Measurements from ENCODE around the gene GOLGA7B. TPM values are rescaled to one million over a fixed set of nuclear protein-coding genes. Genes with fewer than 3 reads are reported as not detected.
A peak's percentile ranks its signal among the peaks of the same experiment; 100 is the strongest.

Gene GOLGA7B
- total RNA-seq, 1 donor = under 0.01 TPM

- no peak for TF ChIP-seq CTCF (IDR thresholded peaks at IDR 0.05; ENCODE audit: extremely low read depth, low read depth, low read length)
- no peak overlapping the region for H3K4me2 ChIP-seq (ENCODE audit: insufficient read depth, low read length)
- no peaks in the 10 kb centered on the region for H3K79me2 ChIP-seq (ENCODE audit: insufficient read depth, low read length)
- no peaks in the 10 kb centered on the region for H3K9me3 ChIP-seq (ENCODE audit: low read depth, low read length)
- H3K27ac ChIP-seq (ENCODE audit: low read depth, low read length) = no peak overlapping the region
- no peak for DNase-seq (ENCODE audit: insufficient read length, low spot score, missing footprints)
- no peaks in the 10 kb centered on the region for H3K36me3 ChIP-seq (ENCODE audit: insufficient read depth, low read length)
- H3K27me3 ChIP-seq (ENCODE audit: insufficient read depth, low read length) = peaks cover 4% of the 10 kb centered on the region
- H3K4me3 ChIP-seq (ENCODE audit: insufficient read depth, low read length) = no peak overlapping the region
- H4K20me1 ChIP-seq (ENCODE audit: insufficient read depth, low read length) = no peaks in the 10 kb centered on the region
- no peak overlapping the region for H2AFZ ChIP-seq (ENCODE audit: low read length)
- H3K4me1 ChIP-seq (ENCODE audit: insufficient read depth, low read length) = no peaks in the 10 kb centered on the region
These were observed 24.5 kb upstream of the GOLGA7B start for GRCh38 chr10:97825020-97825760.

GRCh38 chr10:97826892-97827291 lies 22.8 kb upstream of the GOLGA7B start:
- Histone ChIP-seq H3K4me3 (ENCODE audit: insufficient read depth, low read length) (no peak overlapping the region), H3K27me3 (ENCODE audit: insufficient read depth, low read length) (peaks cover 11% of the 10 kb centered on the region), H3K4me1 (ENCODE audit: insufficient read depth, low read length) (no peaks in the 10 kb centered on the region), H3K79me2 (ENCODE audit: insufficient read depth, low read length) (no peaks in the 10 kb centered on the region), H3K4me2 (ENCODE audit: insufficient read depth, low read length) (no peak overlapping the region), H4K20me1 (ENCODE audit: insufficient read depth, low read length) (no peaks in the 10 kb centered on the region), H3K9me3 (ENCODE audit: low read depth, low read length) (no peaks in the 10 kb centered on the region), H3K27ac (ENCODE audit: low read depth, low read length) (no peak overlapping the region), H2AFZ (ENCODE audit: low read length) (no peak overlapping the region), H3K36me3 (ENCODE audit: insufficient read depth, low read length) (no peaks in the 10 kb centered on the region)
- no peak for DNase-seq (ENCODE audit: insufficient read length, low spot score, missing footprints)
- no peak for TF ChIP-seq CTCF (IDR thresholded peaks at IDR 0.05; ENCODE audit: extremely low read depth, low read depth, low read length)

- no peaks in the 10 kb centered on the region for H3K4me1 ChIP-seq (ENCODE audit: insufficient read depth, low read length)
- H4K20me1 ChIP-seq (ENCODE audit: insufficient read depth, low read length) = no peaks in the 10 kb centered on the region
- no peaks in the 10 kb centered on the region for H3K36me3 ChIP-seq (ENCODE audit: insufficient read depth, low read length)
- peak overlapping the region; percentile 41 for H2AFZ ChIP-seq (ENCODE audit: low read length)
- peaks cover 20% of the 10 kb centered on the region for H3K27me3 ChIP-seq (ENCODE audit: insufficient read depth, low read length)
- H3K4me2 ChIP-seq (ENCODE audit: insufficient read depth, low read length) = no peak overlapping the region
- H3K27ac ChIP-seq (ENCODE audit: low read depth, low read length) = no peak overlapping the region
- peak; percentile 91 for DNase-seq (ENCODE audit: insufficient read length, low spot score, missing footprints)
- no peaks in the 10 kb centered on the region for H3K9me3 ChIP-seq (ENCODE audit: low read depth, low read length)
- no peak for TF ChIP-seq CTCF (IDR thresholded peaks at IDR 0.05; ENCODE audit: extremely low read depth, low read depth, low read length)
- no peaks in the 10 kb centered on the region for H3K79me2 ChIP-seq (ENCODE audit: insufficient read depth, low read length)
- H3K4me3 ChIP-seq (ENCODE audit: insufficient read depth, low read length) = no peak overlapping the region
These were observed 21.8 kb upstream of the GOLGA7B start for GRCh38 chr10:97827702-97828291.

- Histone ChIP-seq H2AFZ (ENCODE audit: low read length) (no peak overlapping the region), H3K4me3 (ENCODE audit: insufficient read depth, low read length) (no peak overlapping the region)
- no peak for TF ChIP-seq CTCF (IDR thresholded peaks at IDR 0.05; ENCODE audit: extremely low read depth, low read depth, low read length)
These were observed 20.9 kb upstream of the GOLGA7B start for GRCh38 chr10:97828721-97829120.

More at GRCh38 chr10:97828721-97829120, 20.9 kb upstream of the GOLGA7B start:
- no peaks in the 10 kb centered on the region for H3K4me1 ChIP-seq (ENCODE audit: insufficient read depth, low read length)
- no peak overlapping the region for H3K27ac ChIP-seq (ENCODE audit: low read depth, low read length)
- no peaks in the 10 kb centered on the region for H3K9me3 ChIP-seq (ENCODE audit: low read depth, low read length)
- H3K79me2 ChIP-seq (ENCODE audit: insufficient read depth, low read length) = no peaks in the 10 kb centered on the region
- H3K27me3 ChIP-seq (ENCODE audit: insufficient read depth, low read length) = peaks cover 22% of the 10 kb centered on the region
- H3K36me3 ChIP-seq (ENCODE audit: insufficient read depth, low read length) = no peaks in the 10 kb centered on the region
- no peaks in the 10 kb centered on the region for H4K20me1 ChIP-seq (ENCODE audit: insufficient read depth, low read length)
- H3K4me2 ChIP-seq (ENCODE audit: insufficient read depth, low read length) = no peak overlapping the region
- DNase-seq (ENCODE audit: insufficient read length, low spot score, missing footprints) = peak; percentile 83

Data from osteoblast (primary cell).